Calu3 (cell line): ENCODE results near the gene RCVRN. TPM values are rescaled to one million over a fixed set of nuclear protein-coding genes. Genes with fewer than 3 reads are reported as not detected.

Source experiments
- BruUV-seq: library from RNA; stranded (reverse); fragments of 400-500 nt; replicated peaks from 2 replicates; lab custom pipeline; 2021; lab: Mats Ljungman, UMichigan
- CTCF ChIA-PET: fragments of 300-600 bp; sonication (Branson Sonifier 250); formaldehyde crosslinking; loops from one replicate; lab custom pipeline; 2022; ENCODE audit warnings: antibody characterized with exemption; lab: Charles Lee
- DNase-seq: peaks from one replicate; pipeline ENCODE4 v3.0.0; 2022
- H3K27ac Mint-ChIP-seq: one replicate; pipeline ENCODE4 v1.8.0; 2022; ENCODE audit warnings: mixed read lengths; ENCODE audit not compliant: unreplicated experiment
- H3K27me3 Mint-ChIP-seq: one replicate; pipeline ENCODE4 v1.8.0; 2022; ENCODE audit warnings: mixed read lengths; ENCODE audit not compliant: unreplicated experiment
- H3K36me3 Mint-ChIP-seq: one replicate; pipeline ENCODE4 v1.8.0; 2022; ENCODE audit warnings: mild to moderate bottlenecking, moderate library complexity, mixed read lengths; ENCODE audit not compliant: insufficient read depth, unreplicated experiment
- H3K4me1 Mint-ChIP-seq: one replicate; pipeline ENCODE4 v1.8.0; 2022; ENCODE audit warnings: mild to moderate bottlenecking, low read depth, mixed read lengths; ENCODE audit not compliant: unreplicated experiment
- H3K4me3 Mint-ChIP-seq: one replicate; pipeline ENCODE4 v1.8.0; 2022; ENCODE audit warnings: mild to moderate bottlenecking, low read depth, moderate library complexity, mixed read lengths; ENCODE audit not compliant: unreplicated experiment
- H3K9me3 Mint-ChIP-seq: one replicate; pipeline ENCODE4 v1.8.0; 2022; ENCODE audit warnings: low read depth, mixed read lengths; ENCODE audit not compliant: unreplicated experiment
- intact Hi-C: fragments of 100-400 bp; cut with micrococcal nuclease; formaldehyde crosslinking; loops from one replicate; pipeline ENCODE4 v1.10.0; 2022; ENCODE audit not compliant: unreplicated experiment
- total RNA-seq: library from RNA; stranded (reverse); gene quantifications from 2 replicates; pipeline ENCODE4 v1.2.3, GENCODE V29; 2022
- TF ChIP-seq, protein P1 (sequence below): fragments of 200-600 bp; IDR thresholded peaks from one replicate; pipeline ENCODE4 v1.8.0; 2022; ENCODE audit warnings: antibody characterized with exemption; ENCODE audit not compliant: unreplicated experiment

RCVRN gene
- total RNA-seq, 1 experiment from 2014 or later = not detected

DNA sequence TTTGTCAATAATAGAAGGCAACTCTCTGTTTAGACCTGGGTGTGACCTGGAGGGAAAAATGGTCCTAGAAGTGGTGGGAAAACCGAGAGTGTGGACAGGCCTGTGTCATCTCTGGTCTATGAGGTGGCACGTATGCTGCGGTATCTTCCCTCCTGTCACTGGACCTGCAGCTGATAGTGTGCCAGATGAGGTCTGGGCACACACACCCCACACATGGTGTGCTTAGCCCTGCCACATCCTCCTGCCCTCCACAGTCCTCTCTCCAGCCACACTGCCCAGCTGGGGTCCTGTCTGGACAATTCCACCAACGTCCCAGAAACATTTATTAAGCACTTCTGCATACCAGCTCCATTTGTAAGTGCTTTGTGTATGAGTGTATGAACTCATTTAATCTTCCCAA lies 42.1 kb downstream of the RCVRN start:
- CTCF ChIA-PET = no interaction called here
- intact Hi-C loops = no loop called here
- no peaks in the 10 kb centered on the region for H3K27me3 Mint-ChIP-seq
- no TSS peak for BruUV-seq
- H3K4me3 Mint-ChIP-seq = no peak overlapping the region
- TF ChIP-seq, protein P1, sequence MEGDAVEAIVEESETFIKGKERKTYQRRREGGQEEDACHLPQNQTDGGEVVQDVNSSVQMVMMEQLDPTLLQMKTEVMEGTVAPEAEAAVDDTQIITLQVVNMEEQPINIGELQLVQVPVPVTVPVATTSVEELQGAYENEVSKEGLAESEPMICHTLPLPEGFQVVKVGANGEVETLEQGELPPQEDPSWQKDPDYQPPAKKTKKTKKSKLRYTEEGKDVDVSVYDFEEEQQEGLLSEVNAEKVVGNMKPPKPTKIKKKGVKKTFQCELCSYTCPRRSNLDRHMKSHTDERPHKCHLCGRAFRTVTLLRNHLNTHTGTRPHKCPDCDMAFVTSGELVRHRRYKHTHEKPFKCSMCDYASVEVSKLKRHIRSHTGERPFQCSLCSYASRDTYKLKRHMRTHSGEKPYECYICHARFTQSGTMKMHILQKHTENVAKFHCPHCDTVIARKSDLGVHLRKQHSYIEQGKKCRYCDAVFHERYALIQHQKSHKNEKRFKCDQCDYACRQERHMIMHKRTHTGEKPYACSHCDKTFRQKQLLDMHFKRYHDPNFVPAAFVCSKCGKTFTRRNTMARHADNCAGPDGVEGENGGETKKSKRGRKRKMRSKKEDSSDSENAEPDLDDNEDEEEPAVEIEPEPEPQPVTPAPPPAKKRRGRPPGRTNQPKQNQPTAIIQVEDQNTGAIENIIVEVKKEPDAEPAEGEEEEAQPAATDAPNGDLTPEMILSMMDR = no peak
- no peaks in the 10 kb centered on the region for H3K4me1 Mint-ChIP-seq
- H3K9me3 Mint-ChIP-seq = peaks cover 4% of the 10 kb centered on the region
- H3K27ac Mint-ChIP-seq = no peak overlapping the region
- DNase-seq = no peak
- H3K36me3 Mint-ChIP-seq = no peaks in the 10 kb centered on the region

DNA sequence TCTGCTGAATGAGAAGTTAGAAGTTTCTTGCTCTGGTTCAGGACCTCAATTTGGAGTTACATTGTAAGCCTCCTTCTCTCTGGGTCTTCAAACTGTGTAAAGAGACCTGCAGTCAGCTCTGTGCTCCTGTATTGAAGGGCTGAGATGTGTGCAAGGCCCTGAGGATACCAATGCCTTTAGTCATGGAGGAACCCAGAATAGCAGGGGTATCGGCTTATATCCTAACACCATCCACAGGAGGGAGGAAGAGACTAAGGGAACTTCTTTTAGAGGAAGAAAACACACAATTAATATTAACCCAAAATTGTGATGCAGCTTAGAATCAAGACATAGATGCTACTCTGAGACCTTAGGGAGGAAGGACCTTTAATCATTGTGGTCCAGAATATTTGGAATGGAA lies 42.9 kb downstream of the RCVRN start:
- no peak overlapping the region for H3K4me3 Mint-ChIP-seq
- TF ChIP-seq, protein P1 = no peak
- DNase-seq = no peak
- H3K27me3 Mint-ChIP-seq = no peaks in the 10 kb centered on the region
- intact Hi-C loops = no loop called here
- H3K4me1 Mint-ChIP-seq = no peaks in the 10 kb centered on the region
- no peaks in the 10 kb centered on the region for H3K36me3 Mint-ChIP-seq
- no peak overlapping the region for H3K27ac Mint-ChIP-seq
- CTCF ChIA-PET = no interaction called here
- no TSS peak for BruUV-seq
- peaks cover 4% of the 10 kb centered on the region for H3K9me3 Mint-ChIP-seq

DNA sequence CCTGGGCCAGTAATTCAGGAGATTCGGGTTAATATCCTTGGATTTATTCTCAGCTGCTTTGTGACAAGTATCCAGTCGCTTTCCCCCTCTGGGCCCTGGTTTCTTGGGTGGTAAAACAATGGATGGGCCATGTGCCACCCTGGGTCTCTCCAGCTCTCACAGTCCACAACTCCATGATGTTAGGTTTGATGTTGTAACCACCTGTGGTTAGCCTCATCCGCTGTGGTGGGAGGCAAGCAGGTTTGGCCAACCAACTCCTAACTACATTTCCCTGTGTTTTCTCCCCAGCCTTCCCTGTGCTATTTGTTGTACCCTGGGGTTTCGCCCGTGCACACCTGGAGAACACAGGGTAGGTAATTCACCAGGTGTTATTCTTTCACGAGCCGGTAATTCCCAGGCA lies 44.2 kb downstream of the RCVRN start:
- Mint-ChIP-seq H3K27ac (no peak overlapping the region), H3K27me3 (no peaks in the 10 kb centered on the region), H3K4me3 (no peak overlapping the region), H3K36me3 (no peaks in the 10 kb centered on the region), H3K4me1 (no peaks in the 10 kb centered on the region), H3K9me3 (peaks cover 4% of the 10 kb centered on the region)
- intact Hi-C loops = no loop called here
- no TSS peak for BruUV-seq
- CTCF ChIA-PET = no interaction called here
- TF ChIP-seq, protein P1 = no peak
- DNase-seq = no peak

DNA sequence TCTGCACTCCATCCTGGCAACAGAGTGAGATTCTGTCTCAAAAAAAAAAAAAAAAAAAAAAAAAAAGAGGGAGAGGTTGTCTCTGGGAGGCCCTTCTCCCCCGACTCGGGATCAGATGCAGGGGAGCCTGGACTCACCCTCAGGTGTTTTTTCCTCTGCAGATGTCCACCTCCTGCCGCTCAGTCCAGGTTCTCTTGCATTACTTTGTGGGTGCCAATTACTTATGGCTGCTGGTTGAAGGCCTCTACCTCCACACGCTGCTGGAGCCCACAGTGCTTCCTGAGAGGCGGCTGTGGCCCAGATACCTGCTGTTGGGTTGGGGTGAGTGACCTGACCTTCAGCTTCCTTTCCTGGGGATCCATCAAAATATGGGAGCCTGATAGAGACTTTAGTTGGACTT lies 45.3 kb downstream of the RCVRN start:
- DNase-seq = no peak
- H3K36me3 Mint-ChIP-seq = no peaks in the 10 kb centered on the region
- no TSS peak for BruUV-seq
- no peak overlapping the region for H3K4me3 Mint-ChIP-seq
- intact Hi-C loops = no loop called here
- no peak overlapping the region for H3K27ac Mint-ChIP-seq
- TF ChIP-seq, protein P1 = no peak
- no peaks in the 10 kb centered on the region for H3K27me3 Mint-ChIP-seq
- CTCF ChIA-PET = interaction anchor here (0.6 kb wide), 1 partner anchor 83 kb away, joined by 5 read pairs; no protein-coding TSS in a partner anchor
- no peaks in the 10 kb centered on the region for H3K4me1 Mint-ChIP-seq
- H3K9me3 Mint-ChIP-seq = no peaks in the 10 kb centered on the region
